ENCODE results near the gene BORCS6. TPM values are rescaled to one million over a fixed set of nuclear protein-coding genes. Genes with fewer than 3 reads are reported as not detected.
A peak's percentile ranks its signal among the peaks of the same experiment; 100 is the strongest.

Gene BORCS6
- total and polyA plus RNA-seq, 9 of the 15 experiments (the other 6 are each of a cell fraction or from before 2014, with no cell fraction given) = 0.01 to 7.4 (median 2.3) TPM

DNA sequence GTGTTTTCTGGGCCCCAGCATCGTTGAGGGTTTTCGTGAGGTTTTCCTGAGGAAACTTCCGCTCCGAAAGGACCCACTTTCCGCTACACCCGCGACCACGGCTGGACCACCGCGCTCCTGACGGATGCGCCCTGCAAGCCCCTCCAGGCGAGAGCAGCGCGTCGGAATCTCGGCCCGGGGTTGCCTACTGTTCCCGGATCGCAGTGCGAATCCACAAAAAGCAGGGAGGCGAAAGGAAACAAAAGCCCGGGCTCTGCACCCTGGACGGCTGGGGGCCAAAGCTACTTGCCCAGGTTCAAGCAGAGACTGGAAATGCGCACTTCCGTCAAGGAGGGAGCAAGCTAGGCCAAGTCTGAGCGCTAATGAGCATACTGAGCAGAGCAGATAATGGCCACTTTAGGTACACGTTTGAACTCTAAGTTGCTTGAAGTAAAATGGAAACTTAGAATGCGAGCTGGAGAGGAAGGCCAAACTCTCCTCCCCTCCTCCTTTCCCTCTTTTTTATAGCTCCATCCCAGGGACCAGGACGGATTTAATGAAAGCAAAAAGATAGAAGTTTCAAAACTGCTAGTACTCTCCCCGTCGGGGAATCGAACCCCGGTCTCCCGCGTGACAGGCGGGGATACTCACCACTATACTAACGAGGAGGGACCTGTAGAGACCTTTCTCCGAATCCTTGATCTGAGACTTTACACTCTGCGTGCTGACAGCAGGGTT, 31.8 kb upstream of the BORCS6 start (continued):
- TF ChIP-seq, protein P1, sequence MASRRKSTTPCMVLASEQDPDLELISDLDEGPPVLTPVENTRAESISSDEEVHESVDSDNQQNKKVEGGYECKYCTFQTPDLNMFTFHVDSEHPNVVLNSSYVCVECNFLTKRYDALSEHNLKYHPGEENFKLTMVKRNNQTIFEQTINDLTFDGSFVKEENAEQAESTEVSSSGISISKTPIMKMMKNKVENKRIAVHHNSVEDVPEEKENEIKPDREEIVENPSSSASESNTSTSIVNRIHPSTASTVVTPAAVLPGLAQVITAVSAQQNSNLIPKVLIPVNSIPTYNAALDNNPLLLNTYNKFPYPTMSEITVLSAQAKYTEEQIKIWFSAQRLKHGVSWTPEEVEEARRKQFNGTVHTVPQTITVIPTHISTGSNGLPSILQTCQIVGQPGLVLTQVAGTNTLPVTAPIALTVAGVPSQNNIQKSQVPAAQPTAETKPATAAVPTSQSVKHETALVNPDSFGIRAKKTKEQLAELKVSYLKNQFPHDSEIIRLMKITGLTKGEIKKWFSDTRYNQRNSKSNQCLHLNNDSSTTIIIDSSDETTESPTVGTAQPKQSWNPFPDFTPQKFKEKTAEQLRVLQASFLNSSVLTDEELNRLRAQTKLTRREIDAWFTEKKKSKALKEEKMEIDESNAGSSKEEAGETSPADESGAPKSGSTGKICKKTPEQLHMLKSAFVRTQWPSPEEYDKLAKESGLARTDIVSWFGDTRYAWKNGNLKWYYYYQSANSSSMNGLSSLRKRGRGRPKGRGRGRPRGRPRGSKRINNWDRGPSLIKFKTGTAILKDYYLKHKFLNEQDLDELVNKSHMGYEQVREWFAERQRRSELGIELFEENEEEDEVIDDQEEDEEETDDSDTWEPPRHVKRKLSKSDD (conservative IDR thresholded peaks at IDR 0.05; ENCODE audit: low read length) = 0 out of 2 replicates have a peak, but pooled peaks have one; percentile 50
- TF ChIP-seq ZFP1 (CRISPR knock-in tag; IDR thresholded peaks at IDR 0.05) (no peak), POLR2G (IDR thresholded peaks at IDR 0.05; ENCODE audit: low read depth, low read length) (peak; percentile 25; the same call in 1 of the 2 replicates), ZNF778 (CRISPR knock-in tag; IDR thresholded peaks at IDR 0.05) (no peak), ZNF589 (CRISPR knock-in tag; IDR thresholded peaks at IDR 0.05; ENCODE audit: low read depth) (peak; percentile 35; the same call in 1 of the 2 replicates), CBFA2T3 (IDR thresholded peaks at IDR 0.05) (no peak), POLR3G (IDR thresholded peaks at IDR 0.05; ENCODE audit: extremely low read depth, insufficient read length, insufficient replicate concordance) (peak; percentile 66), JUNB (CRISPR knock-in tag; conservative IDR thresholded peaks at IDR 0.05) (no peak), RFX5 (IDR thresholded peaks at IDR 0.05; ENCODE audit: low read depth, low read length) (peak; percentile 13; the same call in 1 of the 2 replicates), PPARD (CRISPR knock-in tag; IDR thresholded peaks at IDR 0.05) (no peak), TBL1XR1 (IDR thresholded peaks at IDR 0.05; ENCODE audit: low read length in 2 of 2) (peak in 1 of 2 experiments; percentile 96; a peak in 2 of 4 replicates)
- TF ChIP-seq, protein P2, sequence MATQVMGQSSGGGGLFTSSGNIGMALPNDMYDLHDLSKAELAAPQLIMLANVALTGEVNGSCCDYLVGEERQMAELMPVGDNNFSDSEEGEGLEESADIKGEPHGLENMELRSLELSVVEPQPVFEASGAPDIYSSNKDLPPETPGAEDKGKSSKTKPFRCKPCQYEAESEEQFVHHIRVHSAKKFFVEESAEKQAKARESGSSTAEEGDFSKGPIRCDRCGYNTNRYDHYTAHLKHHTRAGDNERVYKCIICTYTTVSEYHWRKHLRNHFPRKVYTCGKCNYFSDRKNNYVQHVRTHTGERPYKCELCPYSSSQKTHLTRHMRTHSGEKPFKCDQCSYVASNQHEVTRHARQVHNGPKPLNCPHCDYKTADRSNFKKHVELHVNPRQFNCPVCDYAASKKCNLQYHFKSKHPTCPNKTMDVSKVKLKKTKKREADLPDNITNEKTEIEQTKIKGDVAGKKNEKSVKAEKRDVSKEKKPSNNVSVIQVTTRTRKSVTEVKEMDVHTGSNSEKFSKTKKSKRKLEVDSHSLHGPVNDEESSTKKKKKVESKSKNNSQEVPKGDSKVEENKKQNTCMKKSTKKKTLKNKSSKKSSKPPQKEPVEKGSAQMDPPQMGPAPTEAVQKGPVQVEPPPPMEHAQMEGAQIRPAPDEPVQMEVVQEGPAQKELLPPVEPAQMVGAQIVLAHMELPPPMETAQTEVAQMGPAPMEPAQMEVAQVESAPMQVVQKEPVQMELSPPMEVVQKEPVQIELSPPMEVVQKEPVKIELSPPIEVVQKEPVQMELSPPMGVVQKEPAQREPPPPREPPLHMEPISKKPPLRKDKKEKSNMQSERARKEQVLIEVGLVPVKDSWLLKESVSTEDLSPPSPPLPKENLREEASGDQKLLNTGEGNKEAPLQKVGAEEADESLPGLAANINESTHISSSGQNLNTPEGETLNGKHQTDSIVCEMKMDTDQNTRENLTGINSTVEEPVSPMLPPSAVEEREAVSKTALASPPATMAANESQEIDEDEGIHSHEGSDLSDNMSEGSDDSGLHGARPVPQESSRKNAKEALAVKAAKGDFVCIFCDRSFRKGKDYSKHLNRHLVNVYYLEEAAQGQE (IDR thresholded peaks at IDR 0.05; ENCODE audit: borderline replicate concordance) = no peak
- TF ChIP-seq, protein P2 (CRISPR knock-in tag; IDR thresholded peaks at IDR 0.05; ENCODE audit: low read depth) = no peak
- TF ChIP-seq, protein P3, sequence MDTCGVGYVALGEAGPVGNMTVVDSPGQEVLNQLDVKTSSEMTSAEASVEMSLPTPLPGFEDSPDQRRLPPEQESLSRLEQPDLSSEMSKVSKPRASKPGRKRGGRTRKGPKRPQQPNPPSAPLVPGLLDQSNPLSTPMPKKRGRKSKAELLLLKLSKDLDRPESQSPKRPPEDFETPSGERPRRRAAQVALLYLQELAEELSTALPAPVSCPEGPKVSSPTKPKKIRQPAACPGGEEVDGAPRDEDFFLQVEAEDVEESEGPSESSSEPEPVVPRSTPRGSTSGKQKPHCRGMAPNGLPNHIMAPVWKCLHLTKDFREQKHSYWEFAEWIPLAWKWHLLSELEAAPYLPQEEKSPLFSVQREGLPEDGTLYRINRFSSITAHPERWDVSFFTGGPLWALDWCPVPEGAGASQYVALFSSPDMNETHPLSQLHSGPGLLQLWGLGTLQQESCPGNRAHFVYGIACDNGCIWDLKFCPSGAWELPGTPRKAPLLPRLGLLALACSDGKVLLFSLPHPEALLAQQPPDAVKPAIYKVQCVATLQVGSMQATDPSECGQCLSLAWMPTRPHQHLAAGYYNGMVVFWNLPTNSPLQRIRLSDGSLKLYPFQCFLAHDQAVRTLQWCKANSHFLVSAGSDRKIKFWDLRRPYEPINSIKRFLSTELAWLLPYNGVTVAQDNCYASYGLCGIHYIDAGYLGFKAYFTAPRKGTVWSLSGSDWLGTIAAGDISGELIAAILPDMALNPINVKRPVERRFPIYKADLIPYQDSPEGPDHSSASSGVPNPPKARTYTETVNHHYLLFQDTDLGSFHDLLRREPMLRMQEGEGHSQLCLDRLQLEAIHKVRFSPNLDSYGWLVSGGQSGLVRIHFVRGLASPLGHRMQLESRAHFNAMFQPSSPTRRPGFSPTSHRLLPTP (IDR thresholded peaks at IDR 0.05; ENCODE audit: borderline replicate concordance, extremely low read depth, insufficient read length) = peak; percentile 84
